Vagina (tissue), 2 donors: ENCODE data around the gene TMIGD1. TPM values are rescaled to one million over a fixed set of nuclear protein-coding genes. Genes with fewer than 3 reads are reported as not detected.

ENCODE experiments used
- DNase-seq, 2 donors: peaks; one replicate each; pipeline ENCODE4 v3.0.0-alpha.2; 2017; ENCODE audit errors: extremely low spot score in 2 of 2
- H3K27ac ChIP-seq: fragments of 200-600 bp; sonication (generic); one replicate; pipeline ENCODE4 v1.5.1; 2019
- H3K27me3 ChIP-seq: fragments of 200-600 bp; sonication (generic); one replicate; pipeline ENCODE4 v1.5.1; 2019
- H3K36me3 ChIP-seq, 2 donors: fragments of 200-600 bp; sonication (generic); one replicate each; pipeline ENCODE4 v1.5.1; 2017 to 2019
- H3K4me1 ChIP-seq: fragments of 200-600 bp; sonication (generic); one replicate; pipeline ENCODE4 v1.5.1; 2019
- H3K4me3 ChIP-seq, 2 donors: fragments of 200-600 bp; sonication (generic); 1 replicate in 1 of 2; 2 replicates in 1 of 2; pipeline ENCODE4 v1.5.1; 2016 to 2019
- H3K9me3 ChIP-seq: fragments of 200-600 bp; sonication (generic); one replicate; pipeline ENCODE4 v1.5.1; 2019
- POLR2A ChIP-seq, 2 donors: fragments of 450-650 bp; IDR thresholded peaks; one replicate each; pipeline ENCODE4 v1.6.1; 2017; ENCODE audit warnings: antibody characterized with exemption in 2 of 2, mild to moderate bottlenecking in 2 of 2, moderate library complexity in 2 of 2
- POLR2AphosphoS5 ChIP-seq, 2 donors: sonication (generic); formaldehyde crosslinking; IDR thresholded peaks; one replicate each; pipeline ENCODE4 v1.9.0; 2017; ENCODE audit warnings: antibody characterized with exemption in 2 of 2, mild to moderate bottlenecking in 2 of 2, low read depth in 1 of 2; ENCODE audit not compliant: insufficient read depth in 1 of 2
- intact Hi-C: fragments of 100-400 bp; cut with DNase I; formaldehyde crosslinking; loops from one replicate; pipeline ENCODE4 v1.15.1; 2023
- small RNA-seq: library from RNA; depleted of rRNA; stranded (forward); fragments of <200 nt; gene quantifications from one replicate; pipeline ENCODE3, GENCODE V24; 2016
- total RNA-seq: library from RNA; depleted of rRNA; stranded (reverse); fragments of >200 nt; gene quantifications from one replicate; pipeline ENCODE4 v1.2.3, GENCODE V29; 2016
- TF ChIP-seq, protein P1 (sequence below), 3 experiments: fragments of 450-650 bp in 2 of 3; fragments of 200-600 bp in 1 of 3; sonication (generic) in 1 of 3; IDR thresholded peaks; one replicate each; pipeline ENCODE4 v1.5.1; 2017 to 2019; ENCODE audit warnings: antibody characterized with exemption in 3 of 3, mild to moderate bottlenecking in 2 of 3, moderate library complexity in 2 of 3

TMIGD1 gene
- total RNA-seq, 1 donor from 2014 or later = not detected

DNA sequence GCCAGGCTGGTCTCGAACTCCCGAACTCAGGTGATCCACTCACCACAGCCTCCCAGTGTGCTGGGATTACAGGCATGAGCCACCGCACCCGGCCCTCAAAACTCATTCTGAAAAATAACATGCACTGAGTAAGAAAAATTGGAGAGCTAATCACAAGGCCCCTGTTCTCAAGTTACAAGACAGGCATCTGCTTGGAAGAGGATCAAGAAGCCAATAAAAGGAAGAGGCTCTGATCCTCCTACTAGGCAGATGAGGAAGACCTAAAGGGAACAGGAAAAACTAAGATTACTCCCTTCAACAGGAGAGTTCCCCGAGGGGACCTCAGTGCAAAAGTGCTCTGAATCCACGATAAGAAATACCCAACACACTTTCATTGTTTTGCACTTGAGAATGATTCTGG is 60.5 kb downstream of the TMIGD1 start:
- Histone ChIP-seq H3K36me3 (peaks cover 0 to 58% of the 10 kb centered on the region in 2 donors), H3K27me3 (no peaks in the 10 kb centered on the region), H3K4me1 (no peaks in the 10 kb centered on the region), H3K4me3 (no peak overlapping the region), H3K9me3 (no peaks in the 10 kb centered on the region), H3K27ac (no peak overlapping the region)
- DNase-seq = no peak
- intact Hi-C loops = no loop called here
- TF ChIP-seq POLR2AphosphoS5 (IDR thresholded peaks at IDR 0.05; ENCODE audit: insufficient read depth in 1 of 2, low read depth in 1 of 2) (no peak), POLR2A (IDR thresholded peaks at IDR 0.05) (no peak)
- TF ChIP-seq, protein P1, sequence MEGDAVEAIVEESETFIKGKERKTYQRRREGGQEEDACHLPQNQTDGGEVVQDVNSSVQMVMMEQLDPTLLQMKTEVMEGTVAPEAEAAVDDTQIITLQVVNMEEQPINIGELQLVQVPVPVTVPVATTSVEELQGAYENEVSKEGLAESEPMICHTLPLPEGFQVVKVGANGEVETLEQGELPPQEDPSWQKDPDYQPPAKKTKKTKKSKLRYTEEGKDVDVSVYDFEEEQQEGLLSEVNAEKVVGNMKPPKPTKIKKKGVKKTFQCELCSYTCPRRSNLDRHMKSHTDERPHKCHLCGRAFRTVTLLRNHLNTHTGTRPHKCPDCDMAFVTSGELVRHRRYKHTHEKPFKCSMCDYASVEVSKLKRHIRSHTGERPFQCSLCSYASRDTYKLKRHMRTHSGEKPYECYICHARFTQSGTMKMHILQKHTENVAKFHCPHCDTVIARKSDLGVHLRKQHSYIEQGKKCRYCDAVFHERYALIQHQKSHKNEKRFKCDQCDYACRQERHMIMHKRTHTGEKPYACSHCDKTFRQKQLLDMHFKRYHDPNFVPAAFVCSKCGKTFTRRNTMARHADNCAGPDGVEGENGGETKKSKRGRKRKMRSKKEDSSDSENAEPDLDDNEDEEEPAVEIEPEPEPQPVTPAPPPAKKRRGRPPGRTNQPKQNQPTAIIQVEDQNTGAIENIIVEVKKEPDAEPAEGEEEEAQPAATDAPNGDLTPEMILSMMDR (IDR thresholded peaks at IDR 0.05) = no peak

DNA sequence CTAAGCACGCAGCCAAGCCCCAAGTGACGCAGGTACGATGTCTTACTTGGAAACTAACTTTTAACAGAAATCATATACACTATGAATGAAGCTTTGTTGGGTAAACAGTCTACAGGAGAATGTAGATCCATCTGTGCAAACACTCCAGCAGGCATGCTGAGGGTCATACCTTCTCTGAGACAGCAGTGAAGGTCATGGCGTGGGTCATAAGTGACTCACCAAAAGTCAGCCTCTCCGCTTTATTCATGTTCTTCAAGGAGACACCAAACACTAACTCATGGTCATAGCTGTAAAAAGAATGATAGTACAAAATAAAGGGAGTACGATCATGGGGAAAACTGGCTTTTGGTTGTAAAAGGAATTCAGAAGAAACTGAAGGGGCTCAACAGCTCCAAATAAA is 62.8 kb downstream of the TMIGD1 start:
- no peaks in the 10 kb centered on the region for H3K9me3 ChIP-seq
- H3K27ac ChIP-seq = no peak overlapping the region
- H3K36me3 ChIP-seq = peaks cover 0 to 63% of the 10 kb centered on the region in 2 donors
- no peak overlapping the region for H3K4me3 ChIP-seq
- intact Hi-C loops = loop anchor here (2.0 kb wide), 1 partner anchor 62 kb away; no protein-coding TSS in a partner anchor
- DNase-seq = no peak
- no peaks in the 10 kb centered on the region for H3K4me1 ChIP-seq
- no peak for TF ChIP-seq POLR2A (IDR thresholded peaks at IDR 0.05)
- no peak for TF ChIP-seq POLR2AphosphoS5 (IDR thresholded peaks at IDR 0.05; ENCODE audit: insufficient read depth in 1 of 2, low read depth in 1 of 2)
- TF ChIP-seq, protein P1 (IDR thresholded peaks at IDR 0.05) = no peak
- no peaks in the 10 kb centered on the region for H3K27me3 ChIP-seq

DNA sequence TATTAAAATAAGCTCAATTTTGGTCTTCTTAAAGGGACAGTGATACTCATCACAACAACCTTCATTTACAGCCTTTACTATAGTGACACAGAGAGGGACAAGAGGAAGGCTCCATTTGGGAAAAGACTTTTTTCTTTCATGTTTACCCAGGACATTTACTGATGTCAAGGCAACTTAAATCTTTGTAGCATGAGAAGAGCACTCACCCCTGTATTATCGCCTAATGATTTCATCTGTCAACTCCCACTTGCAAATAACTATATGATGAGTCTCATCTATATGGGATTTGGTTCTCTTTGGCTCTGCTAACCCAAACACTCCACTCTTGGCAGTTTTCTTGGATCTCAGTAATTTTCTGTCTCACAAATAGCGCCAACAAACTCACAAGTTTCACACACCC is 66.2 kb downstream of the TMIGD1 start:
- intact Hi-C loops = no loop called here
- Histone ChIP-seq H3K36me3 (peaks cover 0 to 60% of the 10 kb centered on the region in 2 donors), H3K27ac (no peak overlapping the region), H3K4me1 (no peaks in the 10 kb centered on the region), H3K9me3 (no peaks in the 10 kb centered on the region), H3K4me3 (no peak overlapping the region), H3K27me3 (no peaks in the 10 kb centered on the region)
- no peak for DNase-seq
- TF ChIP-seq, protein P1 (IDR thresholded peaks at IDR 0.05) = no peak
- TF ChIP-seq POLR2AphosphoS5 (IDR thresholded peaks at IDR 0.05; ENCODE audit: insufficient read depth in 1 of 2, low read depth in 1 of 2) (no peak), POLR2A (IDR thresholded peaks at IDR 0.05) (no peak)

Small RNA genes within 50 kb of the gene (small RNA-seq; reads per million reads assigned to genes)
- not detected for gene RF00019
- gene RNU6-1267P = not detected
- gene RNU6-990P = not detected

Other genes starting within 250 kb of the TMIGD1 start
- 17.4 TPM for gene NSRP1, start 217.2 kb downstream of the TMIGD1 start, total RNA-seq
- gene SLC6A4, start 98.4 kb downstream of the TMIGD1 start, total RNA-seq = 0.98 TPM
- gene BLMH, start 42.1 kb downstream of the TMIGD1 start, total RNA-seq = 44.2 TPM
- gene CPD, start 44.9 kb upstream of the TMIGD1 start, total RNA-seq = 56.5 TPM
- 15.0 TPM for gene GOSR1, start 143.4 kb upstream of the TMIGD1 start, total RNA-seq